Central memory CD8-positive, alpha-beta T cell (primary cell): ENCODE measurements around the gene GNB3.

Experiments
- ATAC-seq: fragments of 150-1000 bp; cut with Tn5 transposase; replicated peaks from 2 replicates; pipeline ENCODE4 v1.10.0; 2022; ENCODE audit warnings: mild to moderate bottlenecking, moderate FRiP score, moderate number of reproducible peaks; ENCODE audit not compliant: poor library complexity, severe bottlenecking; ENCODE audit errors: extremely low read depth
- DNase-seq, 2 donors: peaks; one replicate each; pipeline ENCODE4 v3.0.0; 2021; ENCODE audit warnings: low spot score in 2 of 2
- H3K27ac Mint-ChIP-seq: one replicate; pipeline ENCODE4 v1.8.0; 2022; ENCODE audit warnings: low read depth, mild to moderate bottlenecking, moderate library complexity, mixed read lengths
- H3K27me3 Mint-ChIP-seq: one replicate; pipeline ENCODE4 v1.8.0; 2022; ENCODE audit warnings: mixed read lengths
- H3K36me3 Mint-ChIP-seq: one replicate; pipeline ENCODE4 v1.8.0; 2022; ENCODE audit warnings: mild to moderate bottlenecking, moderate library complexity, mixed read lengths; ENCODE audit not compliant: insufficient read depth
- H3K4me1 Mint-ChIP-seq: one replicate; pipeline ENCODE4 v1.8.0; 2022; ENCODE audit warnings: mixed read lengths
- H3K4me3 Mint-ChIP-seq: one replicate; pipeline ENCODE4 v1.8.0; 2022; ENCODE audit warnings: mild to moderate bottlenecking, moderate library complexity, mixed read lengths
- H3K9me3 Mint-ChIP-seq: one replicate; pipeline ENCODE4 v1.8.0; 2022; ENCODE audit warnings: mixed read lengths

Gene GNB3

DNA sequence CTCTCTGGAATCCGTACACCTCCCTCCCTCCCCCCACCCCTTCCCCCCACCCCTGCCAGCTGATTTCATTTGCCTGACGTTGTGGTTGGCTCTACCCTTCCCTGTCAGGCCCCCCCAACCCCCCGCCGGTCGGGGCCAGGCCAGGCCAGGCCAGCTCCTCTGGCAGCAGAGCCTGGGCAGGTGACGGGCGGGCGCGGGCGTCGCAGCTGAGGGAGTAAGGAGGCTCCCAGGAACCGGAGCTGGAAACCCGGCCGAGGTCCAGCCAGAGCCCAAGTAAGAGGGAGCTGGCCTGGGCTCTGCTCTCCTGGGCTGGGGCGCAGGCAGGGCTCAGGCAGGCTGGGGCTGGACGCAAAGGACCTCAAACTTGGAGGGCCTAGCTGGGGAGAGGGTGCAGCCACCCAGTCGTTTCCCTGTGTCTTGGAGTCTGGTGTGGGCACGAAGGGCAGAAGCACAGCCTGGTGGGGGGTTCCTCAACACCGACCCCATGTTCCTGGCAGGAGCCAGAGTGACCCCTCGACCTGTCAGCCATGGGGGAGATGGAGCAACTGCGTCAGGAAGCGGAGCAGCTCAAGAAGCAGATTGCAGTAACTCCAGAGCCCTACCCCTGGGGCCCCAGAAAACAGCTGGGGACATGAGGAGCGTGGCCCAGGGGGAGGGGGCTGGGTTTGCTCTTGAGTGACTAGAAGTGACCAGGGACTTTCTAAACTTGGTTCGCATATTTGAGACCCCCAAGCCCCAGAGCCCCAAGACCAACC, at the start of gene GNB3:
Gene GNB3 (plus strand): TSS at position 165 of the 755 bp plus-strand sequence. CDS start 363 bp downstream, at position 528.
- no peaks in the 10 kb centered on the region for H3K4me1 Mint-ChIP-seq

DNA sequence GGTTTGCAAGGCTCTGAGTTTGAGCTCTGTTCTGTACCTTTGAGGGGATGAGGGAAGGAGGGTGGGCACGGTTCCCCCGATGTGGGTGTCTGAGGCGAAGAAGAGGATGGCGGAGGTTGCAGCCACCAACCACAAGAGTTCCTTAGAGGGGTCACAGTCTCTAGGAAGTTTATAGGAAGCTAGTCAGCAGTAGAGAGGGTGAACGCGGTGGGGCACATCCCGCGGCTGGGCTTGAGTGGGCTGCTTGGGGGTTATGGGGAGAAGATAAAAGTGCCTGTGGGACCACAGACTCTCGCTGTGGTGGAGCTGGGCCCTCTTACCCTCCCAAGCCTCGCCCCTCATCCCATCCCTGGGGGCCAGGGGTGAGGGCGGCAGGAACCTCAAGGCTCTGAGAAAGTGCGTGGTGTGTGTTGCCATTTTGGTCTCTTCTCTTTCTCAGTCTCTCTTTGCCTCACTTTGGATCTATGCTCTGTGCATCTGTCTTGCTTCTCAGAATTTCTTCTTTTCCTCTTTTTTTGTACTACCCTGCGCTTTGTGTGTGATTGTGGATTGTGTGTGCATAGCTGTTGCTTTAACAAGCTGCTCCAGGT, 48.7 kb upstream of the GNB3 start:
- Mint-ChIP-seq H3K4me3 (peak overlapping the region; percentile 16), H3K27ac (no peak overlapping the region), H3K36me3 (peaks cover 3% of the 10 kb centered on the region), H3K4me1 (peaks cover 7% of the 10 kb centered on the region), H3K9me3 (no peaks in the 10 kb centered on the region), H3K27me3 (peaks cover 13% of the 10 kb centered on the region)
- DNase-seq (no peak), ATAC-seq (no peak)

More for the DNA sequence above, at the start of gene GNB3:
- Mint-ChIP-seq H3K36me3 (peaks cover 5% of the 10 kb centered on the region), H3K4me3 (no peak within 1 kb of the TSS), H3K9me3 (no peaks in the 10 kb centered on the region), H3K27ac (no peak within 1 kb of the TSS), H3K27me3 (no peaks in the 10 kb centered on the region)
- ATAC-seq, result no peak
- no peak for DNase-seq

DNA sequence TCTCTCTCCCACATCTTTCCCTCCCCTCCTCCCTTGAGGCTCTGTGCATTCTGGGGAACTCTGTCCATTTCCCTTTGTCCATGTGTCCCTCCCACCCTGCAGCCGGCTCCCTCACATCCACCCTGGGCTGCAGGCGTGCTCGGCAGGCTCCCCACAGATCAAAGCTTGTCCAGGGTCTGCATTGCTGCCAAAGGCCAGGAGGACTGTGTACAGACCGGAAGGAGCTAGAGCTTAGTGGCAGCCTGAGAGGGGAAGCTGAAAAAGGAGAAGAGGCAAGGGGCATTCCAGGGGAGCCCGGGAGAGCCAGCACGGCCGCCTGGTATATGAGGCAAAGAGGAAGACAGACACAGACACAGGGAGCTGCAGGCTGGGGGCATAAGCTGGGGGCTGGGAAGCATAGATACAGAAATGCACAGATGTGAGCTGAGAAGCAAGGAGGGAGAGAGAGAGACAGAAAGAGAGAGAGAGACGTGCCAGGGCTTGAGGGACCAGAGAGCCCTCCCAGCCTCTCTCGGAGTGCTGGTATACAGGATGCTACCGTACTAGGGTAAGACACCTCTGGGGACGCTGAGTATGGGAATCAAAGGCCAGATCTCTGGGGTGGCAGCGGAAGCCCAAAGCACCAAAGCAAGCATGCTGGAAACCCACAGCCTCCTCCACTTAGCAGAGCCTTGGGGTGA, 48.1 kb upstream of the GNB3 start:
- Mint-ChIP-seq H3K36me3 (peaks cover 3% of the 10 kb centered on the region), H3K27me3 (peaks cover 17% of the 10 kb centered on the region), H3K4me1 (peaks cover 7% of the 10 kb centered on the region), H3K27ac (no peak overlapping the region), H3K4me3 (peak overlapping the region; percentile 16), H3K9me3 (no peaks in the 10 kb centered on the region)
- DNase-seq, result no peak
- peak; percentile 52 for ATAC-seq

DNA sequence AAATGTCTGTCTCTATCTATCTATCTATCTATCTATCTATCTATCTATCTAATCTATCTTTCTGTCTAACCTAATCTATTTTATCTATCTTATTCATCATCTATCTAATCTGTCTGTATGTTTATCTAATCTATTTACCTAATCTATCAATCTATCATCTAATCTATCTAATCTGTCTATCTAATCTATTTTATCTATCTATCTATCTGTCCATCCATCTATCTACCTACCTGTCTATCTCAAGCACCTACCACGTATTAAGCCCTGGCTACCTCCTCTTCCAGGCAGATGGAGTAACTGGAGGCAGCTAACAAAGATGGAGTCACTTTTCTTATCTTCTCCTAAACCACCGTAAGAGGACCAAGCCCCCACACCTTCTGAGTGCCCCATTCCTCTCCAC, 45.6 kb upstream of the GNB3 start:
- Mint-ChIP-seq H3K9me3 (no peaks in the 10 kb centered on the region), H3K27me3 (peaks cover 17% of the 10 kb centered on the region), H3K4me1 (peaks cover 7% of the 10 kb centered on the region), H3K27ac (no peak overlapping the region), H3K36me3 (peaks cover 3% of the 10 kb centered on the region), H3K4me3 (no peak overlapping the region)
- no peak for DNase-seq
- no peak for ATAC-seq

GRCh38 chr12:6796576-6796975, 44.1 kb upstream of the GNB3 start:
- no peak for ATAC-seq
- Mint-ChIP-seq H3K4me3 (no peak overlapping the region), H3K9me3 (no peaks in the 10 kb centered on the region), H3K27me3 (peaks cover 17% of the 10 kb centered on the region), H3K27ac (no peak overlapping the region), H3K36me3 (peaks cover 3% of the 10 kb centered on the region), H3K4me1 (peaks cover 7% of the 10 kb centered on the region)
- no peak for DNase-seq

- Mint-ChIP-seq H3K4me3 (no peak overlapping the region), H3K9me3 (no peaks in the 10 kb centered on the region), H3K4me1 (no peaks in the 10 kb centered on the region), H3K27me3 (peaks cover 7% of the 10 kb centered on the region), H3K27ac (no peak overlapping the region), H3K36me3 (peaks cover 3% of the 10 kb centered on the region)
- DNase-seq, result no peak
- ATAC-seq, result no peak
These were observed 41.6 kb upstream of the GNB3 start for GRCh38 chr12:6799147-6799546.

DNA sequence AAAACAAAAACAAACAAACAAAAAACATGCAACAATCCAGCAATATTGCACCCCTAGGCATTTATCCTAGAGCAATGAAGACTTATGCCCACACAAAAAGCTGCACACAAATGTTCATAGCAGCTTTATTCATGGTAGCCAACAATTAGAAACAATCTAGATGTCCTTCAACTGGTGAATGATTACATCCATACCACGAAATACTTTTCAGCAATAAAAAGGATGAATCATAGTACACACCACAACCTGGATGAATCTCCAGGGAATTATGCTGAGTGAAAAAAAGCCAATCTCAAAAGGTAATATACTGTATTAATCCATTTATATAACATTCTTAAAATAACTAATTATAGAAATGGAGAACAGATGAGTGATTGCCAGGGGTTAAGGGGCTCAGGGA, 33.6 kb upstream of the GNB3 start:
- Mint-ChIP-seq H3K36me3 (no peaks in the 10 kb centered on the region), H3K4me1 (no peaks in the 10 kb centered on the region), H3K4me3 (no peak overlapping the region), H3K27me3 (no peaks in the 10 kb centered on the region), H3K27ac (no peak overlapping the region), H3K9me3 (no peaks in the 10 kb centered on the region)
- ATAC-seq (no peak), DNase-seq (no peak)

GRCh38 chr12:6809056-6809455, 31.7 kb upstream of the GNB3 start:
- Mint-ChIP-seq H3K9me3 (no peaks in the 10 kb centered on the region), H3K27me3 (no peaks in the 10 kb centered on the region), H3K27ac (no peak overlapping the region), H3K4me1 (no peaks in the 10 kb centered on the region), H3K4me3 (no peak overlapping the region), H3K36me3 (no peaks in the 10 kb centered on the region)
- DNase-seq, result no peak
- ATAC-seq, result no peak

DNA sequence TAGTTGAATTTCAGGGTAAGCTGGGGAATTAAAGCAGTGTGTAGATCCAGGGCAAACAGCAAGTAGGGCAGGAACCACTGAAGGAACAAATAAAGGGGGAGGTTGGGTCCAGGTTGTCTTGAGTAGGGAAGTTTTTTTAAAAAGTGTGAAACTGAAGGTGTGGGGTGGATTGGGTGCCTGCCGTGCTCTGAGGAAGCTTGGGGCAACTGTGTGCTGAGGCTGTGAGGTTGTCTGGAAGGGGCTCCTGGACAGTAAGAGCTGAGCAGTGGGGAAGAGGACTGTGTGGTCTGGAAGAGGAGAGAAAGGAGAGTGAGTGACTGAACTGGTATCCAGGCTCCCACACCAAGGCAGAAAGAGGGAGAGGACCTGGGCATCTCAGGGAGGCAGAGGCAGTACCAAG, 30.0 kb upstream of the GNB3 start:
- Mint-ChIP-seq H3K27me3 (no peaks in the 10 kb centered on the region), H3K4me3 (no peak overlapping the region), H3K4me1 (no peaks in the 10 kb centered on the region), H3K27ac (no peak overlapping the region), H3K9me3 (no peaks in the 10 kb centered on the region), H3K36me3 (no peaks in the 10 kb centered on the region)
- DNase-seq (no peak), ATAC-seq (no peak)

- ATAC-seq (no peak), DNase-seq (no peak)
- H3K4me1 Mint-ChIP-seq, result no peaks in the 10 kb centered on the region
- H3K9me3 Mint-ChIP-seq, result no peaks in the 10 kb centered on the region
- no peak overlapping the region for H3K4me3 Mint-ChIP-seq
- H3K27ac Mint-ChIP-seq, result no peak overlapping the region
- H3K36me3 Mint-ChIP-seq, result no peaks in the 10 kb centered on the region
- no peaks in the 10 kb centered on the region for H3K27me3 Mint-ChIP-seq
These were observed 27.4 kb upstream of the GNB3 start for GRCh38 chr12:6813363-6813762.

- ATAC-seq (no peak), DNase-seq (no peak)
- H3K9me3 Mint-ChIP-seq, result no peaks in the 10 kb centered on the region
- H3K4me3 Mint-ChIP-seq, result no peak overlapping the region
- H3K4me1 Mint-ChIP-seq, result no peaks in the 10 kb centered on the region
- H3K36me3 Mint-ChIP-seq, result peaks cover 1% of the 10 kb centered on the region
- H3K27me3 Mint-ChIP-seq, result peaks cover under 1% of the 10 kb centered on the region
- no peak overlapping the region for H3K27ac Mint-ChIP-seq
These were observed 24.1 kb upstream of the GNB3 start for GRCh38 chr12:6816598-6816997.

DNA sequence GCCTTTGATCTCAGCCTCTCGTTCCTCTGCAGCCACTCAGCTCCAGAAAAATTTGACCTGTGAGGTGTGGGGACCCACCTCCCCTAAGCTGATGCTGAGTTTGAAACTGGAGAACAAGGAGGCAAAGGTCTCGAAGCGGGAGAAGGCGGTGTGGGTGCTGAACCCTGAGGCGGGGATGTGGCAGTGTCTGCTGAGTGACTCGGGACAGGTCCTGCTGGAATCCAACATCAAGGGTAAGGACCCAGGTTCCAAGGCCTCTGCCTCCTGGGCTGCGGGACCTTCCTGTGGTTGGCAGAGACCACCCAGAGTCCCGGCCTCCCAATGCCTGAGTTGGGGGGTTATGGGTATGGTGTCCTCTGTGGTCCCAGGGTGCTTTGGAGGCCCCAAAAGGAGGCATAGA, 23.6 kb upstream of the GNB3 start:
- Mint-ChIP-seq H3K4me1 (no peaks in the 10 kb centered on the region), H3K27ac (no peak overlapping the region), H3K9me3 (no peaks in the 10 kb centered on the region), H3K27me3 (peaks cover 5% of the 10 kb centered on the region), H3K4me3 (no peak overlapping the region), H3K36me3 (peaks cover 1% of the 10 kb centered on the region)
- no peak for DNase-seq
- no peak for ATAC-seq

DNA sequence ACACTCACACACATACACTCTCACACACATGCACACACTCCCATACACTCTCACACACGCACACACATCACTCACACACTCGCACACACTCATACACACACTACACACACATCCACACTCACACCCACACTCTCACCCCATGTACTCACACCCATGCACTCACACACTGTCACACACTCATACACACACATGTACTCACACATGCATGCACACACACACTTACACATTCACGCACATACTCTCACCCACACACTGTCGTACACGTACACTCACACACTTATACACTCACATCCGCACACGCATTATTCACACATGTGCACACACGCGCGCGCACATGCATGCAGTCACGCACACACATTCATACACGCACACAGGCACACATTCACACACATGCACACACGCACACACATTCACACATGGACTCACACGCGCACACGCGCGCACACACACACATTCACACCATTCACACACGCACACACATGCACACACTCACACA, 23.0 kb upstream of the GNB3 start:
- H3K4me3 Mint-ChIP-seq, result no peak overlapping the region
- no peak for ATAC-seq
- DNase-seq, result no peak
- no peaks in the 10 kb centered on the region for H3K4me1 Mint-ChIP-seq
- H3K27me3 Mint-ChIP-seq, result peaks cover 11% of the 10 kb centered on the region
- no peaks in the 10 kb centered on the region for H3K9me3 Mint-ChIP-seq
- H3K27ac Mint-ChIP-seq, result no peak overlapping the region
- H3K36me3 Mint-ChIP-seq, result peaks cover 1% of the 10 kb centered on the region
